Stimulated activated naive B cell treated with anti-CD40 and anti-IgM and Interleukin-4, amounts not matched to agents 10 μg/mL and 1 μg/mL and 100 μg/mL, for 72 hours (primary cell): ENCODE measurements around the gene MBP.
"Not testable (repeated sequence)": the region's sequence is repeated elsewhere in the genome, so short reads cannot be mapped to it uniquely, and the experiment has no call there.

ENCODE experiments used
- ATAC-seq, 2 donors: fragments of 150-1000 bp; cut with Tn5 transposase; replicated peaks; 2 replicates each; pipeline ENCODE4 v1.10.0; 2021; ENCODE audit warnings: moderate library complexity in 1 of 2
- DNase-seq: peaks from one replicate; pipeline ENCODE4 v3.0.0; 2021
- H3K27ac Mint-ChIP-seq: one replicate; pipeline ENCODE4 v1.8.0; 2022; ENCODE audit warnings: mild to moderate bottlenecking, mixed read lengths
- H3K27me3 Mint-ChIP-seq, 2 donors: one replicate each; pipeline ENCODE4 v1.8.0; 2022; ENCODE audit warnings: mixed read lengths in 2 of 2
- H3K36me3 Mint-ChIP-seq, 2 donors: one replicate each; pipeline ENCODE4 v1.8.0; 2022; ENCODE audit warnings: mixed read lengths in 2 of 2, mild to moderate bottlenecking in 1 of 2
- H3K4me1 Mint-ChIP-seq, 2 donors: one replicate each; pipeline ENCODE4 v1.8.0; 2022; ENCODE audit warnings: mixed read lengths in 2 of 2, mild to moderate bottlenecking in 1 of 2
- H3K4me3 Mint-ChIP-seq, 2 donors: one replicate each; pipeline ENCODE4 v1.8.0; 2022; ENCODE audit warnings: mild to moderate bottlenecking in 2 of 2, mixed read lengths in 2 of 2, moderate library complexity in 1 of 2
- H3K9me3 Mint-ChIP-seq, 2 donors: one replicate each; pipeline ENCODE4 v1.8.0; 2022; ENCODE audit warnings: mixed read lengths in 2 of 2, mild to moderate bottlenecking in 1 of 2

Gene MBP

DNA sequence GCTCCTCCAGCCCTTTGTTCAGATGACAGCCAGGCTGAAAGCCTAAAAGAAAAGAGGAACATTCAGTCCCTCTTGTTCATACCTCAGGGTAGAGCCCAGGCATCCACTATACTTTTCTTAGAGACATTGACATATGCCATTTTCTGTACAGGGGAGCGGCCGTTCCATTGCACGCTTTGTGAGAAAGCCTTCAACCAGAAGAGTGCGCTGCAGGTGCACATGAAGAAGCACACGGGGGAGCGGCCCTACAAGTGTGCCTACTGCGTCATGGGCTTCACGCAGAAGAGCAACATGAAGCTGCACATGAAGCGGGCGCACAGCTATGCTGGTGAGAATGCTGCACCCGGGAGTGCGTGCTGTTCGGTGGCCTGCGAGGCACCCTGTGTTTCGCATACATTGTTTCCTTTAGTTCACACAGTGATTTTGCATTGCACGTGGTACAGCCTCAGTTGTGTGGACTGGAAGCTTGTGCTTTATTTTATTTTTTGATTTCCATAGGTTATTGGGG is 172.0 kb downstream of the MBP start:
- Mint-ChIP-seq H3K27me3 (no peaks in the 10 kb centered on the region), H3K27ac (peak overlapping the region; percentile 27), H3K4me3 (no peak overlapping the region), H3K36me3 (peaks cover 62 to 67% of the 10 kb centered on the region in 2 donors), H3K9me3 (peaks cover 0 to 1% of the 10 kb centered on the region in 2 donors), H3K4me1 (peaks cover 12 to 24% of the 10 kb centered on the region in 2 donors)
- DNase-seq (no peak), ATAC-seq (no peak)

DNA sequence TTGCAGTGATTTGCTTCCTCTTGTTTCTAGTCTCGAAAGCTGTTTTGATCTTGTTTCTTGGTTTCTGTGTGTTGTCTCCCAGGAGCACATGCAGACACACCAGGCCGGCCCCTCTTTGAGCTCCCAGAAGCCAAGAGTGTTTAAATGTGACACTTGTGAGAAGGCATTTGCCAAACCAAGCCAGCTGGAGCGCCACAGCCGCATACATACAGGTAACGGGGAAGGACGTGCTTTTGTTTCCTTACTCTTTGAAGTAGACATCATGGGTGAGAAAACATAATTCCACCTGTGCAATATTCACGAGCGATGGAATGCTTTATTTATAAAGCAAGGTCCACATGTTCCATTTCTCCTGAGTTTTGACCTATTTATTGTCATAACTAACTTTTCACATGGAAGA is 173.0 kb downstream of the MBP start:
- peaks cover 62 to 68% of the 10 kb centered on the region in 2 donors for H3K36me3 Mint-ChIP-seq
- no peaks in the 10 kb centered on the region for H3K27me3 Mint-ChIP-seq
- peaks cover 12 to 24% of the 10 kb centered on the region in 2 donors for H3K4me1 Mint-ChIP-seq
- no peaks in the 10 kb centered on the region for H3K9me3 Mint-ChIP-seq
- no peak overlapping the region for H3K27ac Mint-ChIP-seq
- ATAC-seq: no peak
- DNase-seq: no peak
- no peak overlapping the region for H3K4me3 Mint-ChIP-seq

DNA sequence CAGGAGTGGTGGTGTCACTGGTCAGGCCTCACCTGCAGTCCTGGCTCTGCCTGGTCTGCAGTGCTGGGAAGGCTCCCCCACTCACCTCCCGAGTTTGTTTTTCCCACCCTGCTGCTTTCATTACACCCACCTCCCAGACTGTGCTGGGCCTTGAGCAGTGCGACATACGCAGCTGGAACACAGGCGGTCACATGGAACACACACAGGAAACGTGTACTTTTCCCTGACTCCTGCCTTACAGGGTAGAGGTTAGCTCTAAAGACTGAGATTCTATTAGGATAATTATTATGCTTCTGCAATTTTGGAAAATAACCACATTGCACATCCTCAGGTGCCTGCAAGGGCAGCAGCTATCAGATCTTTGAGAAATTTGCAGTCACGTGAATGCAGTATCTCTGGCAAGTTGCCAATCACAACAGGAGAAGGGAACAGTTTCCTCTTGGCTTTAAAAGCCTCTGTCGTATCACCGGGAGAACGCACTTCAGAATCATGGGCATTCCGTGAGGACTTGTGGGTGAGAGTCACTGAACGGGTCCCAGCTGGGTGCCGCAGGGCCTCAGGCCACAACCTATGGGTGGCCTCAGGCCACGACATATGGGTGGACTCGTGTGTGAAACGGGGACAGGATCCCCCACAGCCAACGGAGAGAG is 173.8 kb downstream of the MBP start:
- Mint-ChIP-seq H3K4me1 (peaks cover 12 to 21% of the 10 kb centered on the region in 2 donors), H3K27me3 (no peaks in the 10 kb centered on the region), H3K9me3 (no peaks in the 10 kb centered on the region), H3K4me3 (no peak overlapping the region), H3K27ac (no peak overlapping the region), H3K36me3 (peaks cover 59 to 68% of the 10 kb centered on the region in 2 donors)
- DNase-seq (no peak), ATAC-seq (no peak)

- H3K36me3 Mint-ChIP-seq: peaks cover 58 to 60% of the 10 kb centered on the region in 2 donors
- ATAC-seq (no peak), DNase-seq (no peak)
- no peak overlapping the region for H3K27ac Mint-ChIP-seq
- peaks cover 12 to 13% of the 10 kb centered on the region in 2 donors for H3K4me1 Mint-ChIP-seq
- no peaks in the 10 kb centered on the region for H3K9me3 Mint-ChIP-seq
- H3K27me3 Mint-ChIP-seq: no peaks in the 10 kb centered on the region
- H3K4me3 Mint-ChIP-seq: no peak overlapping the region
Observed at GRCh38 chr18:76957384-76958355, 174.9 kb downstream of the MBP start.

GRCh38 chr18:76956648-76957047 is 175.9 kb downstream of the MBP start:
- no peak for ATAC-seq
- no peak for DNase-seq
- Mint-ChIP-seq H3K36me3 (peaks cover 50 to 53% of the 10 kb centered on the region in 2 donors), H3K9me3 (no peaks in the 10 kb centered on the region), H3K4me1 (peaks cover 5 to 12% of the 10 kb centered on the region in 2 donors), H3K27ac (peak overlapping the region; percentile 47), H3K4me3 (no peak overlapping the region), H3K27me3 (no peaks in the 10 kb centered on the region)

DNA sequence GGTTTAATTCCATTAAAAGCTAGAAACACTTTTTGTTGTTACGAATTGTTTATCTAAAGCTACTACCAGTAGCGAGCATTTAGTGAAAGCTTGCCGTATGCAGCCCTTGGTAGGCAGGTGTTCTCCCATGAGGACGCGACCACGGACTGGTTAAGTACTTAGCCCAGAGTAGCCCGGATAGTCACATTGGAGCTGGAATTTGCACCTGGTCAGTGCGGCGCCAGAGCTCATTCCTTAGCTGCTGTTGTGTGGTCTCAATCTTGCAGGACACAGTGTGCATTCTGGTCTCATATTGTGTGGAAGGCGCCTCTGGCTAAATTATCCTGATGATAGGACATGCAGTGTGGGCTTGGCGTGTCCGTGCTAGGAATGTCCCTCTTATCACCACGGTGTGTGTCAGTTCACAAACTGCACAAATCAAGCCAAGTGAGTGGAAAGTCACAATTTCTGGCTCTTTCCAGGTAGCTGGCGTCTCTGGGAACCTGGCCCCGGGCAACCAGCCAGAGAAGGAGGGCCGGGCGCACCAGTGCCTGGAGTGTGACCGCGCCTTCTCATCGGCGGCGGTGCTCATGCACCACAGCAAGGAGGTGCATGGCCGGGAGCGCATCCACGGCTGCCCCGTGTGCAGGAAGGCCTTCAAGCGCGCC is 176.9 kb downstream of the MBP start:
- no peaks in the 10 kb centered on the region for H3K9me3 Mint-ChIP-seq
- peaks cover 2 to 6% of the 10 kb centered on the region in 2 donors for H3K4me1 Mint-ChIP-seq
- H3K27ac Mint-ChIP-seq: no peak overlapping the region
- H3K36me3 Mint-ChIP-seq: peaks cover 48 to 51% of the 10 kb centered on the region in 2 donors
- DNase-seq (no peak), ATAC-seq (no peak)
- H3K27me3 Mint-ChIP-seq: no peaks in the 10 kb centered on the region
- no peak overlapping the region for H3K4me3 Mint-ChIP-seq

- no peak for DNase-seq
- H3K36me3 Mint-ChIP-seq: peaks cover 42 to 46% of the 10 kb centered on the region in 2 donors
- no peaks in the 10 kb centered on the region for H3K27me3 Mint-ChIP-seq
- ATAC-seq: no peak
- H3K27ac Mint-ChIP-seq: no peak overlapping the region
- H3K9me3 Mint-ChIP-seq: no peaks in the 10 kb centered on the region
- peaks cover 0 to 2% of the 10 kb centered on the region in 2 donors for H3K4me1 Mint-ChIP-seq
- H3K4me3 Mint-ChIP-seq: no peak overlapping the region
Observed at GRCh38 chr18:76953583-76954233, 178.9 kb downstream of the MBP start.

- no peaks in the 10 kb centered on the region for H3K9me3 Mint-ChIP-seq
- DNase-seq (no peak), ATAC-seq (no peak)
- H3K27ac Mint-ChIP-seq: no peak overlapping the region
- peaks cover 0 to 2% of the 10 kb centered on the region in 2 donors for H3K4me1 Mint-ChIP-seq
- no peaks in the 10 kb centered on the region for H3K27me3 Mint-ChIP-seq
- H3K36me3 Mint-ChIP-seq: peaks cover 47 to 51% of the 10 kb centered on the region in 2 donors
- no peak overlapping the region for H3K4me3 Mint-ChIP-seq
Observed at GRCh38 chr18:76953156-76953555, 179.4 kb downstream of the MBP start.

DNA sequence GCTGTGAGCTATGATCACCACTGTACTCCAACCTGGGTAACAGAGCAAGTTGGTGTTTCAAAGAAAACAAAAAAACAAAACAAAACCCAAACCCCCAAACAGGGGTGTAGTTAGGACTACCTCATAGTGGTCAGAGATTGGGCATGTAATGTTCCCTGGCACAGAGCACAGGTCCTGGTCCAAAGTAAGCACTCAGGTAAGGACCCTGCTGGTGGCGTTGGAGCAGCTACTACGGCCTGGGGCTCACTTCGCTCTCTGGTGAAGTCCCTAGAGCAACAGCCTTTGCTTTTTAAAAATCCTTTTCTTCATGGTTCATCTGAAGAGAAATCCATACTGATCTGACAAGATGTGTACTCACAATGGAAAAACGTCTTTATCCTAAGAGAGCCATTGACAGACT is 179.8 kb downstream of the MBP start:
- Mint-ChIP-seq H3K27me3 (no peaks in the 10 kb centered on the region), H3K27ac (no peak overlapping the region), H3K36me3 (peaks cover 51 to 53% of the 10 kb centered on the region in 2 donors), H3K4me1 (peaks cover 0 to 2% of the 10 kb centered on the region in 2 donors), H3K9me3 (no peaks in the 10 kb centered on the region), H3K4me3 (no peak overlapping the region)
- DNase-seq (no peak), ATAC-seq (no peak)

GRCh38 chr18:76951456-76952247 is 180.9 kb downstream of the MBP start:
- H3K4me3 Mint-ChIP-seq: no peak overlapping the region
- ATAC-seq: no peak
- H3K27me3 Mint-ChIP-seq: no peaks in the 10 kb centered on the region
- H3K4me1 Mint-ChIP-seq: peaks cover 0 to 2% of the 10 kb centered on the region in 2 donors
- no peak for DNase-seq
- no peak overlapping the region for H3K27ac Mint-ChIP-seq
- H3K36me3 Mint-ChIP-seq: peaks cover 51 to 52% of the 10 kb centered on the region in 2 donors
- H3K9me3 Mint-ChIP-seq: peaks cover 0 to under 1% of the 10 kb centered on the region in 2 donors

DNA sequence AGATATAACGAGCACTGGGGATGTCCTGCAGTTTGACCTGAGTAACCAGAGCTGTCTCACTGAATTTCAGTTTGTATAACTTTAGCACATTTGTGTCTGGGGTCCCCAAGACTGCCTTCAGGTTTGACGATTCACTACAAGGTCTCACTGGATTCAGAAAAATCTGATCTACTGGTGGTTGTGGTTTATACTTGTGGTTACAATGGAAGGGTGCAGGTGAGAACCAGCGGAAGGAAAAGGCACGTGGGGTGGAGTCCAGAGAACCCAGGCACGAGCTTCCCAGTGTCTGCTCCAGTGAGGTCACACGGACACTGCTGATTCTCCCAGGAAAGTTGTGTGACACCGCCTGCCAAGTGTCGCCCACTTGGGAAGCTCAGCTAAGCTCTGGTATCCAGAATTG is 184.2 kb downstream of the MBP start:
- peaks cover 53 to 59% of the 10 kb centered on the region in 2 donors for H3K36me3 Mint-ChIP-seq
- H3K27me3 Mint-ChIP-seq: no peaks in the 10 kb centered on the region
- no peak overlapping the region for H3K4me3 Mint-ChIP-seq
- no peak for DNase-seq
- no peak for ATAC-seq
- H3K9me3 Mint-ChIP-seq: peaks cover 0 to 10% of the 10 kb centered on the region in 2 donors
- no peak overlapping the region for H3K27ac Mint-ChIP-seq
- peaks cover 0 to 3% of the 10 kb centered on the region in 2 donors for H3K4me1 Mint-ChIP-seq

- Mint-ChIP-seq H3K9me3 (peaks cover 0 to 10% of the 10 kb centered on the region in 2 donors), H3K36me3 (peaks cover 34 to 50% of the 10 kb centered on the region in 2 donors)
- not testable (repeated sequence) for H3K27me3 Mint-ChIP-seq, H3K4me3 Mint-ChIP-seq, ATAC-seq, DNase-seq, H3K4me1 Mint-ChIP-seq, H3K27ac Mint-ChIP-seq
Observed at GRCh38 chr18:76944346-76944745, 188.2 kb downstream of the MBP start.
